A549 (cell line): Measurements from ENCODE around the gene MYO1D.

Source experiments
- CBX2 ChIP-seq: fragments of 200-600 bp; sonication (generic); IDR thresholded peaks from 2 replicates; pipeline ENCODE4 v1.6.1; 2016; ENCODE audit warnings: low read depth, mild to moderate bottlenecking, borderline replicate concordance
- HOXB13 ChIP-seq: fragments of 250-450 bp; sonication (Bioruptor Pico); IDR thresholded peaks from 2 replicates; pipeline ENCODE4 v1.5.0; 2020; ENCODE audit warnings: low read depth, mild to moderate bottlenecking, moderate library complexity
- KDM1A ChIP-seq: fragments of 200-600 bp; sonication (generic); IDR thresholded peaks from 2 replicates; pipeline ENCODE4 v1.6.1; 2016; ENCODE audit warnings: low read depth, mild to moderate bottlenecking
- PHF8 ChIP-seq: fragments of 200-600 bp; sonication (generic); IDR thresholded peaks from 2 replicates; pipeline ENCODE4 v1.6.1; 2016; ENCODE audit warnings: low read depth, mild to moderate bottlenecking, antibody characterized with exemption, moderate library complexity, borderline replicate concordance
- RFX5 ChIP-seq: fragments of 450-650 bp; IDR thresholded peaks from 2 replicates; pipeline ENCODE4 v1.7.1; 2014; ENCODE audit warnings: antibody characterized with exemption, mild to moderate bottlenecking, moderate library complexity
- SMC3 ChIP-seq: fragments of >200 bp; sonication (Bioruptor Twin); formaldehyde crosslinking; IDR thresholded peaks from 3 replicates; pipeline ENCODE4 v1.6.1; 2018; ENCODE audit warnings: inconsistent platforms
- TF ChIP-seq, protein P1 (sequence below): fragments of >200 bp; sonication (Bioruptor Twin); formaldehyde crosslinking; IDR thresholded peaks from 3 replicates; pipeline ENCODE4 v1.5.1; 2016

- TF ChIP-seq, protein P1, sequence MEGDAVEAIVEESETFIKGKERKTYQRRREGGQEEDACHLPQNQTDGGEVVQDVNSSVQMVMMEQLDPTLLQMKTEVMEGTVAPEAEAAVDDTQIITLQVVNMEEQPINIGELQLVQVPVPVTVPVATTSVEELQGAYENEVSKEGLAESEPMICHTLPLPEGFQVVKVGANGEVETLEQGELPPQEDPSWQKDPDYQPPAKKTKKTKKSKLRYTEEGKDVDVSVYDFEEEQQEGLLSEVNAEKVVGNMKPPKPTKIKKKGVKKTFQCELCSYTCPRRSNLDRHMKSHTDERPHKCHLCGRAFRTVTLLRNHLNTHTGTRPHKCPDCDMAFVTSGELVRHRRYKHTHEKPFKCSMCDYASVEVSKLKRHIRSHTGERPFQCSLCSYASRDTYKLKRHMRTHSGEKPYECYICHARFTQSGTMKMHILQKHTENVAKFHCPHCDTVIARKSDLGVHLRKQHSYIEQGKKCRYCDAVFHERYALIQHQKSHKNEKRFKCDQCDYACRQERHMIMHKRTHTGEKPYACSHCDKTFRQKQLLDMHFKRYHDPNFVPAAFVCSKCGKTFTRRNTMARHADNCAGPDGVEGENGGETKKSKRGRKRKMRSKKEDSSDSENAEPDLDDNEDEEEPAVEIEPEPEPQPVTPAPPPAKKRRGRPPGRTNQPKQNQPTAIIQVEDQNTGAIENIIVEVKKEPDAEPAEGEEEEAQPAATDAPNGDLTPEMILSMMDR, result no peak
- no peak for TF ChIP-seq SMC3
- TF ChIP-seq RFX5, result no peak
- TF ChIP-seq CBX2, result no peak
- no peak for TF ChIP-seq KDM1A
- no peak for TF ChIP-seq HOXB13
- TF ChIP-seq PHF8, result no peak
These were observed 99.0 kb downstream of the MYO1D start for GRCh38 chr17:32777922-32778321.
